HS-27A (cell line): ENCODE measurements around the gene TSPAN17.

Source experiments
- DNase-seq: peaks from one replicate; pipeline ENCODE4 v3.0.0-alpha.2; 2012; ENCODE audit warnings: low read depth, missing footprints

Gene TSPAN17

GRCh38 chr5:176660530-176660859 lies 13.2 kb downstream of the TSPAN17 start:
- no peak for DNase-seq

- no peak for DNase-seq
Measured at GRCh38 chr5:176660860-176661641, 13.8 kb downstream of the TSPAN17 start.

GRCh38 chr5:176661676-176662075 lies 14.4 kb downstream of the TSPAN17 start:
- no peak for DNase-seq

GRCh38 chr5:176662371-176663333 lies 15.4 kb downstream of the TSPAN17 start:
- no peak for DNase-seq

GRCh38 chr5:176663566-176663965 lies 16.3 kb downstream of the TSPAN17 start:
- DNase-seq = no peak

- DNase-seq = no peak
Measured at GRCh38 chr5:176664479-176664878, 17.2 kb downstream of the TSPAN17 start.

- no peak for DNase-seq
Measured at GRCh38 chr5:176664886-176665285, 17.6 kb downstream of the TSPAN17 start.

GRCh38 chr5:176665517-176665916 lies 18.2 kb downstream of the TSPAN17 start:
- no peak for DNase-seq

GRCh38 chr5:176667637-176668036 lies 20.4 kb downstream of the TSPAN17 start:
- no peak for DNase-seq

GRCh38 chr5:176670449-176670848 lies 23.2 kb downstream of the TSPAN17 start:
- no peak for DNase-seq

GRCh38 chr5:176671399-176671798 lies 24.1 kb downstream of the TSPAN17 start:
- no peak for DNase-seq

- no peak for DNase-seq
Measured at GRCh38 chr5:176671890-176672747, 24.8 kb downstream of the TSPAN17 start.

- no peak for DNase-seq
Measured at GRCh38 chr5:176673651-176674583, 26.6 kb downstream of the TSPAN17 start.

GRCh38 chr5:176674799-176675198 lies 27.5 kb downstream of the TSPAN17 start:
- DNase-seq = no peak

GRCh38 chr5:176675676-176676360 lies 28.5 kb downstream of the TSPAN17 start:
- no peak for DNase-seq

- no peak for DNase-seq
Measured at GRCh38 chr5:176676361-176676824, 29.1 kb downstream of the TSPAN17 start.

- no peak for DNase-seq
Measured at GRCh38 chr5:176677209-176677939, 30.1 kb downstream of the TSPAN17 start.

- no peak for DNase-seq
Measured at GRCh38 chr5:176678584-176678983, 31.3 kb downstream of the TSPAN17 start.

- no peak for DNase-seq
Measured at GRCh38 chr5:176679365-176680225, 32.3 kb downstream of the TSPAN17 start.
